ENCODE measurements around the gene FLNB. TPM values are rescaled to one million over a fixed set of nuclear protein-coding genes. Genes with fewer than 3 reads are reported as not detected.

Gene FLNB
- total RNA-seq, 1 donor from 2014 or later: 83.3 TPM

- intact Hi-C loops (cut with DNase I): no loop called here
- DNase-seq (peak; percentile 64), ATAC-seq (peak; percentile 37 to 56)
- Histone ChIP-seq H3K27ac (peak overlapping the region; percentile 76), H3K27me3 (ENCODE audit: low read depth) (no peaks in the 10 kb centered on the region), H3K9me3 (no peaks in the 10 kb centered on the region), H3K4me3 (peak overlapping the region; percentile 79), H3K4me1 (peaks cover 39% of the 10 kb centered on the region), H3K36me3 (no peaks in the 10 kb centered on the region)
- TF ChIP-seq CTCF (IDR thresholded peaks at IDR 0.05): no peak
Observed at GRCh38 chr3:58009026-58009748, 965 bp downstream of the FLNB start.

- DNase-seq (peak; percentile 69), ATAC-seq (peak; percentile 44 to 48)
- H3K27ac ChIP-seq: peak overlapping the region; percentile 76
- H3K4me3 ChIP-seq: peak overlapping the region; percentile 79
- peaks cover 43% of the 10 kb centered on the region for H3K4me1 ChIP-seq
- no peaks in the 10 kb centered on the region for H3K27me3 ChIP-seq (ENCODE audit: low read depth)
- H3K36me3 ChIP-seq: no peaks in the 10 kb centered on the region
- H3K9me3 ChIP-seq: no peaks in the 10 kb centered on the region
- intact Hi-C loops (cut with DNase I): no loop called here
- TF ChIP-seq CTCF (IDR thresholded peaks at IDR 0.05): no peak
Observed at GRCh38 chr3:58009749-58010535, 1.7 kb downstream of the FLNB start.

- no peak for DNase-seq
- TF ChIP-seq CTCF (IDR thresholded peaks at IDR 0.05): no peak
- Histone ChIP-seq H3K4me1 (peaks cover 43% of the 10 kb centered on the region), H3K27ac (peak overlapping the region; percentile 46), H3K9me3 (no peaks in the 10 kb centered on the region), H3K27me3 (ENCODE audit: low read depth) (no peaks in the 10 kb centered on the region), H3K4me3 (peak overlapping the region; percentile 79), H3K36me3 (no peaks in the 10 kb centered on the region)
- intact Hi-C loops (cut with DNase I): no loop called here
- ATAC-seq: no peak
Observed at GRCh38 chr3:58010562-58010961, 2.3 kb downstream of the FLNB start.

- H3K27ac ChIP-seq: peak overlapping the region; percentile 46
- DNase-seq: no peak
- H3K4me3 ChIP-seq: no peak overlapping the region
- no peaks in the 10 kb centered on the region for H3K27me3 ChIP-seq (ENCODE audit: low read depth)
- ATAC-seq: no peak
- no peaks in the 10 kb centered on the region for H3K9me3 ChIP-seq
- no peaks in the 10 kb centered on the region for H3K36me3 ChIP-seq
- no peak for TF ChIP-seq CTCF (IDR thresholded peaks at IDR 0.05)
- intact Hi-C loops (cut with DNase I): no loop called here
- peaks cover 43% of the 10 kb centered on the region for H3K4me1 ChIP-seq
Observed at GRCh38 chr3:58011580-58011979, 3.4 kb downstream of the FLNB start.

GRCh38 chr3:58012302-58012701, 4.1 kb downstream of the FLNB start:
- H3K27ac ChIP-seq: no peak overlapping the region
- no peaks in the 10 kb centered on the region for H3K27me3 ChIP-seq (ENCODE audit: low read depth)
- H3K9me3 ChIP-seq: no peaks in the 10 kb centered on the region
- H3K4me1 ChIP-seq: peaks cover 43% of the 10 kb centered on the region
- ATAC-seq (no peak), DNase-seq (no peak)
- TF ChIP-seq CTCF (IDR thresholded peaks at IDR 0.05): no peak
- no peak overlapping the region for H3K4me3 ChIP-seq
- no peaks in the 10 kb centered on the region for H3K36me3 ChIP-seq
- intact Hi-C loops (cut with DNase I): no loop called here

Data from lower lobe of right lung (tissue), 2 donors.